G401 (cell line): Measurements from ENCODE around the gene FRMD4B. TPM values are rescaled to one million over a fixed set of nuclear protein-coding genes. Genes with fewer than 3 reads are reported as not detected.

Experiments used
- DNase-seq: peaks from one replicate; pipeline ENCODE4 v3.0.0-alpha.2; 2015; ENCODE audit warnings: low spot score
- in situ Hi-C: cut with HindIII; loops from 2 replicates; pipeline ENCODE4 v1.10.0; 2016; ENCODE audit warnings: low sequenced_read_pairs, mixed read lengths
- total RNA-seq: library from RNA; depleted of rRNA; stranded (reverse); fragments of >200 nt; shearing (Covaris generic); gene quantifications from 2 replicates; pipeline ENCODE4 v1.2.3, GENCODE V29; 2014; rRNA removed

Gene FRMD4B
- total RNA-seq = 17.7 and 19.9 TPM in 2 replicates

DNA sequence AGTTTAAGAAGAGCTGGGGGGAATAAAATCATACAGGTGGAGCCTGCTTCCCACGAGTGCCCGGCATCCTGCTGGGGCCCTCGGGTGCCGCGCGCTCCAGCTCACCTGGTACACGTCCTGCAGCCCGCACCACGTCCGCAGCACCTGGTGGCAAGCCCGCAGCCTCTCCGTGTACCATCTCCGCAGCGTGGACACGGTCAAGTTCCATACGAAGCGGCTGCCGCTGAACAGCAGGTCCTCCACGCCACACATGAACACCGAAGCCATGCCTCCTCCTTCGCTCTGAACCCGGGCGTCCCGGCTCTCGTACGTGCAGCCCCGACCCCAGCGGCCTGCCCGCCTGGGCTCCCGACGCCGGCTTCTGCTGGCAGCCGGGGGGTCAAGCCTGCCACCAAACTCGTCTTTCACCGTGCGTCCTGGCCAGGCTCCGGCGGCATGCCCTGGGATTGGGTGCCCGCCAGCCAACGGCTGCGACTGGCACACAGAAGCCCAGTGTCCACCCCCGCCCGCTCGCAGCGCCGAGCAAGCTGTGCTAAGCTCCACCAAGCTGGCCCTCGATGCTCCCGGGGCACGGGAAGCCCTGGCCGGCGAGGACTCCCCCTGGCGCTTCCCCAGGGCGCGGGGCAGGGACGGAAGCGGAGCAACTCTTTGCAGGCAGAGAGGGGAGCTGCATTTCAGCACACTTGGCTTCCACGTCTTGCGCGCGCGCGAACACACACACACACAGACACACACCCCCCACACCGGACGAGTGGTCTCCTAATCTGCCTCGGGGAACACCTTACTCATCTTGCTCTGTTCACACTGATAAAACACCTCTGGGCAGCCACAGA, at the start of gene FRMD4B:
Gene FRMD4B (minus strand): TSS at position 366 of the 833 bp plus-strand sequence. CDS start 99 bp downstream, at position 267.
- DNase-seq = peak; percentile 23
- in situ Hi-C loops = no loop called here

DNA sequence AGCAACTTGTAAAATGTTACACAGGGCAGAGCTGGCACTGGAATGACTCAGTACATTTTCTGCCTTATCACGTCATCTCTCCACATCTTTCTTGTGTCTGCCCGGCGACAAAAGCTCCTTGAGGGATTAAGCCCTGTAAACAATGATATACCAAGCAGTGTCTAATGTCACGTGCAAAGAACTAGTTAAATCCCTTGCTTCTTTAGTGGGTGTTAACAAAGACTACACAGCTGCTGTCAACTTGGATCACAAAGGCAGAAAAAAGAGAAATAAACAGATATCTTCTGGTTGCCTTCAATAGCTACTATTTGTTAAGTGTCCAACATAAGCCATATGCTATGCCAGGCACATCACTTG, 48.1 kb upstream of the FRMD4B start:
- no peak for DNase-seq
- in situ Hi-C loops = no loop called here

DNA sequence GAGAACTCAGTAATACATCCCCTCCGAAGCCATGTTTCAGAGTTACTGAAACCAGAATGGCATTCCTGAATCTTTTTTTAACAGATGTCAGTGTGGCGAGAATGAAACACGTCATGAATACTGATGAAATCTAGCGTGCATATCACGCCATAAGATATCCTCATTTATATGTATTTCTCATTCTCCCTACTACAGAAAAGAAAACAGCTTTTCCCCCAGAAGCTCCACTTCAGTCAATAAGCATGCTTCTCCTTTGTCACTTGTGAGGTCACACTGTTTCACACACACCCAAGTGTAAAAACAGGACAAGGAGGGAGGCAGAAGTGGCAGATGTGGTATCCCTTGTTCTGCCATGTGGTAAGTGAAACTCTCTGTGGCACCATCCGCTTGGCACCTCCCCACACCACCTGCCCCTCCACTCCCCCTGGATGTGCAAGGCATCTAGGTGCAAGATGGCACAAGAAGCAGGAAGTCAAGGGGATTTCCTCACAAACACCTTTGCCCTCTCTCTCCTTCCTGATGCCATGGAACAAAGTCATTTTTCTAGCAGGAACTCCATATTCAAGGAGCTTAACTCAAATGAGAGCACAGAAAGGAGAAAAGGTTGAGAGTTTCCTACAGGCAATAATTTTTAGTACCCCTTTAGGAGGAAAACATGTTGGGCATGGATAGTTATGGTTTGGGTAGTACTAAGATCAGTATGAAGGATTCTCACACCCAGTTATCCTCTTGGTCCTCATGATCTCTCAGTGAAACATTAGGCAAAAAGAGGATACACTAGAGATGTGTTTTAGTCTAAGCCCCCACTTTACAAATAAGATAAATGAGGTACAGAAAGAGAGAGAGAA, 47.5 kb upstream of the FRMD4B start:
- no peak for DNase-seq
- in situ Hi-C loops = no loop called here

DNA sequence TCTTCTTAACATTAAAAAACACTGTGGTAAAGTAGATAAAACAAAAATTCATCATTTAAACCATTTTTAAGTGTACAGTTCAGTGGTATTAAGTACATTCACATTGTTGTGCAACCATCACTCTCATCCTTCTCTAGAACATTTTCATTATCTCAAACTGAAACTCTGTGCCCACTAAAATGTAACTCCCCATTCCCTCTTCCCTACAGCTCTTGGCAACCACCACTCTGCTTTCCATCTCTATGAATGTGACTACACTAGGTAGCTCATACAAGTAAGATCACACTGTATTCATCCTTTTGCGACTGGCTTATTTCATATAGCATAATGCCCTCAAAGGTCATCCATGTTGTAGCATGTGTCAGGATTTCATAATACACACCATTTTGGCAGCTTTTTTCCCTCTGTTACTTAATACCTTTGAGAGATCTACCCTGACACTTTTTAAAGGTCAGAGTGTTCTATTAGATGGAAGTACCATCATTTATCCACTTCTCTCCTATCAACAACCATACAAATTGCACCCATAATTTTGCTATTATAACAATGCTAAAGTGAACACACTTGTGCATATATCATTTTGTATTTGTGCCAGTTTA, 42.9 kb upstream of the FRMD4B start:
- in situ Hi-C loops = no loop called here
- no peak for DNase-seq

DNA sequence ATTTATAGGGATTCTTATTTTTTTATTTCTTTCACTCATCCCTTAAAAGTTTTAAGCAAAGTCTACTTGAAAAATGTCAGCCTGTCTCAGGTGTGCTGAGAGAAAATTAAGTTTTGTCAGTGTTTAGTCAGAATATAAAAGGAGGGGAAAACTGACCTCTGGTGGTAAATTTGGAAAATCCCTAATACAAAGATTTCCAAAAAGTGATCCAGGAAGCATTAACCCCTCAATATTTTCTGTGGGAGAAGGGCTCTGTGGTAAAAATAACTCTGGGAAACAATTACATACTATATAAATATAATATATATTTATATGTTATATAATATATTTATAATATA, 41.0 kb upstream of the FRMD4B start:
- DNase-seq = no peak

DNA sequence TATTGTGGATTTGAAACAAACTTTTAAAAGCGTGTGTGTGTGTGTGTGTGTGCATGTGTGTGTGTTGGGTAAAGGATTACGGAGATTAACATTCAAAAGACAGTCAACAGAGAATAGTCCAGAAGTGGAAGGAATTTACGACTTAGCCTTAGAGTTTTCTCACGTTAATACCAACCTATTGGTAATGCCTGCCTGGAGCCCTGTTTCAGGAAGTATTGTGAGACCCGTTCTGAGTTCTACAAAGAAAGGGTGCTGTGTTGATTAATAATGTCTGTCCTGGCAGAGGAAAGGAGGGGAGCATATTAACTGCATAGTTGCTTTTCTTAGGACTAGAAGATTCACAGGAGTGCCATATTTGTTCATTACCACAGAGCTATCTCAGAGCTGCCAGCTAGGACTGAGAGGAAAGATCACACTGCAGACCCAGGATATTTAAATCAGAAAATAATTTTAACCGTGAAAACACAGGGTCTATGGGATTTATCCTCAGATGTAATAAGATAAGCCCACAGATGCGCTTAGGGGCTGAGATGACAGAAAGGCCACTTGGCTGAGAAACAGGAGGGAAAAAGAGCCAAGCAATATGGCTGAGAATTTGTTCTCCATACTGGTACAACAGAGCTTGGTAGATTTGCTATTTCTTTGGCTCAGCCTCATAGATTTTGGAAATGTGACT, 40.5 kb upstream of the FRMD4B start:
- in situ Hi-C loops = no loop called here

More for the DNA sequence above, 41.0 kb upstream of the FRMD4B start:
- in situ Hi-C loops = no loop called here

DNA sequence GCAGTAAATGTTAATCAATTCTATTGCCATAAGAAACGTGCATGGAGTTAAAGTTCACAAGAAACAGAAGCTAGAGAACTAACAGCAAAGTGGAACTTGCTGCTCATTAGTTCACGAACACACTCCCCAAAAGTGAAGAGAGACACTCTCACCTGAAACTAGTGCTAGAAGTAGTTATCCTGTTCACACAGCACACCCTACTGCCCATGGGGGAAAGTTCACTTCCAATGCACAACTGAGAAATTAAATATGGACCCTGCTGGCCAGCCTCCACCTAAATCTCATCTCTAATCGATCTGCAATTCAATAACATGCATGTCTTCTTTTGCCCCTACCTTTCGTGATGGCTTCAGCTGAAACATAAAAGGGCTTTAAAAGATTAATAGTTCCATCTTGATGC, 39.4 kb upstream of the FRMD4B start:
- in situ Hi-C loops = no loop called here

More for the DNA sequence above, 40.5 kb upstream of the FRMD4B start:
- DNase-seq = no peak

DNA sequence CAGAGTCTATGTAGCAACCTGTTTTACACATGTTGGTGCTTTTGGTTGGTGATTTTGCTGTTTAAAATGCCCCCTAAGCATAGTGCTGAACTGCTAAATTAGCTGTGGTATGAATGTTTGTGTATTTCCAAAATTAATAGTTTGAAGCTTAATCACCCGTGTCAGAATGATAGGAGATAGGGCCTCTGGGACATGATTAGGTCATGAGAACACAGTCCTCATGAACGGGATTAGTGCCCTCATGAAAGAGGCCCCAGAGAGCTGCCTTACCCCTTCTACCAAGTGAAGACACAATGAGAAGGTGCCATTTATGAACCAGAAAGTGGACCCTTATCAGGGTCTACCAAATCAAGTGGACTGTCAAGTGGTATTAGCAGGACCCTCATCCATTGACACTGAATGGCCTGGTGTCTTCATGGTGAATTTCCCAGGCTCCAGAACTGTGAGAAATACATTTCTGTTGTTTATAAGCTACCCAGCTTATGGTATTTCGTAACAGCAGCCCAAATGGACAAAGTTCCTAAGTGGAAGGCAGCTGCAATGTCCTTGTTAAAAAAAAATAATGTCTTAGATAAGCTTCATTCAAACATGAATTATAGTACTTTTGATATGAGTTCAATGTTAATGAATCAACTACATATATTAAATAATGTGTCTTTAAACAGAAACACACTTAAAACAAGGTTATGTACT, 37.7 kb upstream of the FRMD4B start:
- in situ Hi-C loops = no loop called here
- DNase-seq = no peak

More for the DNA sequence above, 39.4 kb upstream of the FRMD4B start:
- peak; percentile 12 for DNase-seq

DNA sequence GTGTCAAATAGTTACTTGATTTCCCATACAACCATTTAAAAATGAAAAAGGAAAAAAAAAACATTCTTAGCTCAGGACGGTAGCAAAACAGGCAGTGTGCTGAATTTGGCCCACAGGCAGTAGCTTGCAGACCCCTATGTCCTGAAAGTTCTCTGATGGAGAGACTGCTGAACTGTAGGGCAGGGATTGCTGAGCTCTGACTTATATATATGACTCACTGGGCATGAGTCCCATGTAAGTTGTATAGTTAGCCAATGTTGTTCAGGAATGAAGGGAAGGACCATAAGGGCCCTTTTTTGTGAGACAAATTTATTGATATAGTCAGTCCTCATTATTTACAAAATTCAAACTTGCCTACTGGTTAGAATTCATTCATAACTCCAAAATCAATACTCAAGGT, 36.9 kb upstream of the FRMD4B start:
- in situ Hi-C loops = no loop called here
- no peak for DNase-seq

DNA sequence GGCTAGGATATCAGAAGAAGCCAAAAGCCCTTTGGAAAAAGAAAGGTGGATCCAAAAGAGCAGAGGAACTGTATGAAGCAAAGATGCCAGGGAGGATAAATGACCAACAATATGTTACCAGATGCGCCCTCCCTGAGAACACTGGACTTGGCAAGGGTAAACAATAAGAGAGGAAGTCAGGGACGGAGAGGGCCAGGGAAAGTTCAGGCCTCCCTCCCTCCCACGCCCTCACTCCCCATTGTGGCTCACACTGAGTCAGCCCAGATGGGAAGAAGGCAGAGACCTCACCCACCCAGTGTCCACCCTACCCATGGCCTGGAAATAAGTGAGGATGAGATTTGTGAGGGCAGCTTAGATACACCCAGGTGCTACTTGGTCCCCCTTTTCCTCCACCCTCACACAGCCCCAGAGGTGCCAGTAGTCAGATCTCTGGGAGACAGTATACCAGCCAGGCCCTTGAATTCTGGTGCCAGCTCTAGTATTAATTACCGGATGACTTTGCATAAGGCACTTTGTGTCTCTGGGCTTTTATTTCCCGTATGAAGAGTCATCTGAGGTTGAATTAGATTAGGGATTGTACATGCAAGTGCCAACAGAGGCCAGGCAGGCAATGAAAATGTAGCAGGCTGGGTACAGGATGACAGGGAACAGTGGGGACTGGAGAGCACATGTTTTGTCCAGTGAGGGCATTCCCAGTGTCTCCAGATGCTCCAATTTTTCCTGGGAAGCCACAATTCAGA, 35.1 kb upstream of the FRMD4B start:
- DNase-seq = no peak
- in situ Hi-C loops = no loop called here

DNA sequence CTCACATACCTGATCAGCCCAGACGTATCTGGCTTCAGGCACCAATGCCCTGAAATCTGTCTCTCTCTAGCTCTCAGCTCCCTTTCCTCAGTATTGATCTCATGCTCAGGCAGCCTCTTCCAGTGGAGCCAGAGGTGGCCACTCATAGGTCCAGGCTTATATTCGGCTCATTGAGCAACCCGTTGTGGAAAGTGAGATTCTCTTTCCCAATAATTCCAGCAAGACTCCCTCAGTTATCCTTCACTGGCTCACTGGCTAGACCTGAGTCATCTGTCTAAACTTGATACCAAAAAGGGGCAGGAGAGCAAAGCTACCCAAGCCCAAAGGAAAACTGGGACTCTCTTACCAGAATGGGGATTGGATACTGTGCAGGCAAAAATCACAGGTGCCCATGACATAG, 33.4 kb upstream of the FRMD4B start:
- in situ Hi-C loops = no loop called here
- no peak for DNase-seq

DNA sequence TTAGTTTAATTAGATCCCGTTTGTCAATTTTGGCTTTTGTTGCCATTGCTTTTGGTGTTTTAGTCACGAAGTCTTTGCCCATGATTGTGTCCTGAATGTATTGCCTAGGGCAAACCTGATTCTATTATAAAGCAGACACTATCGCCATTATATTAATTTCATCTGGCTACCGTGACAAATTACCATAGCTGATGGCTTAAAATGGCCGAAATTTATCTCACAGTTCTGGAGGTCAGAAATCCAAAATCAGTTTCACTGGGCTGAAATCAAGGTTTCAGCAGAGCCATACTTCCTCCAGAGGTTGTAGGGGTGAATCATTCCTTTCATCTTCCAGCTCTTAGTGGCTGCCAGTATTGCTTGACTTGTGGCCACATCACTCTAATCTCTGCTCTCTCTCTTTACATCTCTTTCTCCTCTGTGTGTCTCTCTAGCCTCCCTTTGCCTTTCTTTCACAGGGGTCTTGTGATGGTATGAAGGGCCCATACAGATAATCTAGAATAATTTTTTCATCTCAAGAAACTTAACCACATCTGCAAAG, 31.7 kb upstream of the FRMD4B start:
- in situ Hi-C loops = no loop called here
- DNase-seq = no peak

DNA sequence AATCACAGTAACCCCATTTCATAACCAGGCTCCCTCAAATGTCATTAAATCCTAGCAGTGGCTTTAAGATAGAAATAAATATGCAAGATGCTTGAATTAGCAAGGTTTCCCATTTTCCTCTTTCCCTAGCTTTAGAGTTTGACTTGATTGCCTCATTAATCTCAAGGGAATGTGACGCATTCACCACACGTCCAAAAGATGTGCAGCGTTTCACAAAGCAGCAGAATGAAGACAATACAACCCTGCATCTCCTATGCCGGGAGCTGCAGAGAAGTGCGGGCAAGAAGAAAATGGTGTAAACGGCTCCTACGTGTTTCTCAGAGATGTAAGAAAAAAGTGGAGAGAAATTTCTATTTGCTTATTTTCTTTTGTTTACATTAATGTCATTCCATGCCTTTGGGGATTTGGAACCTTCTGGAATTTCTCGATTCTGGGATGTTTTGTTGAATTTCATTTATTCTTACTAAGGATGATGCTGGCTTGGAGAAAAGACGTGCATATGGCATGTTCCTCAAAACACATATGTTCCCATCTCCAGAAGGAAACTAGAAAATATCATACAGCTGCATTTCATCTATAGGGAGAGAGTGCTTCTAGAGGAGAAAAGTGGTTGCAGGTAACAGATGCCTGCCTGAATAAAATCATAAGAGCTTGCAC, 27.8 kb upstream of the FRMD4B start:
- DNase-seq = no peak
- in situ Hi-C loops = no loop called here

DNA sequence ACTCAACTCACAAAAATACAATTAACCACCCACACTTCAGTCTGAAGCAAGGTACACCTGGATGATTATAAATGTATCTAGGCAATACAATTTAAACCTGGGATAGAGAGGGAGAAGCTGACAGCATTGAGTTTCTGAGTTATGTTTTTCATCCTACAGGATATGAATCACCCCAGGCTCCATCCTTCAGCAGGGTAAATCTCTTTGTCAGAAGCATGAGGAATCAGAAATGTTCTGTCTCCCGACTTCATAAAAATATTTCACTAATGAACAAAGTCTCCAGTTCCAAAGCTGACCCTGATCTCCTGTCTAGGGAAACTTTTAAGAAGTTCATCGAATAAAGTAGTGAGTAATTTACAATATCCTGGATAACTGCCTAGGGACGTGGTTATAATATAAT, 25.5 kb upstream of the FRMD4B start:
- in situ Hi-C loops = no loop called here
- no peak for DNase-seq

DNA sequence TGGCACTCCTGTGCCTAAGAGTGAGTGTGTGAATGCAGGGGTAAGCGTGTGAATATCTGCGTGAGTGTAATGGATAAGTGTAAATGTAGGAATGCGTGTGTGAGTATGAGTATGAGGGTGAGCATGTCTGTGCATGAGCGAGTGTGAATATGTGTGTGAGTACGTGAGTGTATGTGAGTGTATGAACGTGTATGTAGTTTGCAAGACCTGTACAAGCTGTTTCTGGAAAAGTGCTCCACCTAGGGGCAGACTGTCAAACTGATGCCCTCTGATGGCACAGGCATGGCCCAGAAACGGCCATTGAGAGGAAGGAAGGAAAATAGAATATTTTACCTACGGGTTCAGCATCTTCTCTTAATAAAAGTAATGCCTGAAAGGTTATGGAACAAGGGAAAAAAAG, 24.4 kb upstream of the FRMD4B start:
- DNase-seq = peak; percentile 34
- in situ Hi-C loops = no loop called here

DNA sequence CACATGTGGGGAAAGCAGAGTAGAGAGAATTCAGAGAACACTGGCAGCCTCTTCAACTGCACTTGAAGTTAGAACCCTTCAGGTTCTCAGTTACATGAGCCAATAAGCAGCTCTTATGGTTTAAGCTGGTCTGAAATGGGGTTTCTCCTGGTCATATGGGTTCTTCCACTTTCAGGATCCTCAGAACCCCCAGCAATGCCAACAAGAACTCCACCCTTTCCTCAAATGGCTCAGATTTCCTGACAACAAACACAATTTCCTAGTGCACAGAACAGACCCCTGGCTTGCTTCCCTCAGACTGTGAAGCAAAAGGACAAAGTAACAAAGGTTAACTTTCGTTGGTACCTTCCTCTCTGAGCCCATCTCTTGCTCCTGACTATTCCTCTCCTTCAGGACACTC, 23.9 kb upstream of the FRMD4B start:
- in situ Hi-C loops = no loop called here

DNA sequence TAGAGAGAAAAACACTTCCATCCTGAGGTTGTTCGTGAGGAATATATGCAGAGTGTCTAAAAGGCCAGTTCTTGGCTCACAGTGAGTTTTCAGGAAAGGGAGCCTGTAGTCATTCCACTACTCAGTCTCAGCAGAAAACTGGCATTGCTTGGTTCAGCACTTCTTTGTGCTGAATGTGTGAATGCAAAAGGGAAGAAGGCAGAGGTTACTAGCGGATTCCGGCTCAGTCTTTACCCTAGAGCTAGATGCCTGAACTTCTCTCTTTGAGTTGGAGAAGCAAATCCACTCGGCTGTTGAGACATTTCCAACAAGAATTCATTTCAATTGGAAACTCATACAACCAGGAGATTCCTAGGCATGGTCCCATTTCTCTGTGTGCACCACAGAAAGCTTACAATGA, 23.1 kb upstream of the FRMD4B start:
- DNase-seq = no peak
- in situ Hi-C loops = no loop called here

More for the DNA sequence above, 23.9 kb upstream of the FRMD4B start:
- DNase-seq = no peak

DNA sequence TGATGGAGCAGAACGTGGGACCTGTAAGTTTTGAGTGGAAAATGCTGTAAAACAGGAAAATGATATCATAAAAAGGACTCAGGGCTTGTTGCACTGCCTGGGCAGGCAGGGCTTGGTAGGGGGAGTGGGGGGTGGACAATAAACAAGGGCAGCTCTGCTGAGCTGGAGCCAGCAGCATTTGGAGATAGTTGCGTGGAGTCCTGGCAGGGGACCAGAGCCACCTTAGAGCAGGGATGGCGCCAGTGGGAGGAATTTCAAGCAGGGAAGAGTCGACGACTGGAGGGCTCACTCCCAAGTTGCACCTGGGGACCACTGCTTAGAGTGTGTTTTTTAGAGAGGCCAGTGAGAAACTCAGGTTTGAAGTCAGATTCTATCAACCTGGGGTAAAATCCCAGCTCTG, 22.7 kb upstream of the FRMD4B start:
- in situ Hi-C loops = no loop called here
- DNase-seq = no peak
